NCI-H69 (cell line): ENCODE results near the gene RPS6KA2.

Experiments used
- DNase-seq: peaks from one replicate; lab custom pipeline; 2025; lab: John Stamatoyannopoulos, UW

RPS6KA2 gene

GRCh38 chr6:166501246-166501645, 125.8 kb downstream of the RPS6KA2 start:
- no peak for DNase-seq

DNA sequence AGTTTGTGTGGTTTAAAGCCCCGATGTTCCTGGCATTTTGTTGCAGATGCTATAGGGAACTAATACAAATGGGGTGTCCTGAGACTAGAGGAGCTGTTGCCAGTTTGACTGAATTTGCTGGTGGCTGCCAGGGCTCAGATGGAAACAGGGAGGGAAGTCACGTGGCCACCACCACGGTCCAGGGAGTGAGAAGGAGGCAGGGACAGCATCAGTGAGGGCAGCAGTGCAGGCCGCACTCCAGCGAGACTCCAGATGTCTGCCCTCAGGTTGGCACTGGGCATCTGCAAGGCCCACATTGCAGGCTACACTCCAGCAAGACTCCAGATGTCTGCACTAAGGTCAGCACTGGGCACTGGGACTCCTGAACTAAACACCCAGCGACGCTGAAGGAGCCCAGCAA, 126.8 kb downstream of the RPS6KA2 start:
- DNase-seq, result no peak

GRCh38 chr6:166499350-166500163, 127.5 kb downstream of the RPS6KA2 start:
- DNase-seq, result no peak

DNA sequence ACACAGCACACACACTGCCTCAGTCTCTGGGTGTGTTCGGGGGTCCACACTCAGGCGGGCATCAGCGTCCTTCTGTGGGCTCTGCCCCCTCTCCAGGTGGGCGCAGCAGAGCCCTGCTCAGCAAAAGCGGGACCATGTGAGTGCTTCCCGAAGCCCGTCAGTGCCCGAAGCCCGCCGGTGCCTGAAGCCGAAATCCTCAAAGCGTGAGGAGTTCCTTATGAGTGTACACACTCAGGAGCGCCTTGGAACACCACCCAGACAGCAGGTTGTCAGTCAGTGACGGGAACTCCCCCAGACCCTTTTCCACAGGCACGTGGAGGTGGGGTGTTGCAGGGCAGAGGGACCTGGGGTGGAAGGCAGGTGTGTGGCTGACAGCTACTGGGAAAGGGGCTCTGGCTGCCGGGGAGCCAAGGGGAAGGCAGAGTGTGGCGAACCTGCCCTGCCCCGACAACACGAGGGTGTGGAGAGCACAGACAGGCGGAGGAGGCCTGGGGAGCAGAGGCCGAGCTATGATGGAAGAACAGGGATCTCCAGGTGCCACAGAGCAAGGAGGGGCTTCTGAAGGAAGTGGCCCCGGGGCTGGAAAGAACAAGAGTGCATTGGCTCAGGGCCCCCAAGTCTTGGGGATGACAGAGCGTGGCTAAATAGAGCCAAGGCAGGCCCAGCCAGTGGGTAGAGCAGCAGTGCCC, 128.2 kb downstream of the RPS6KA2 start:
- DNase-seq, result no peak

DNA sequence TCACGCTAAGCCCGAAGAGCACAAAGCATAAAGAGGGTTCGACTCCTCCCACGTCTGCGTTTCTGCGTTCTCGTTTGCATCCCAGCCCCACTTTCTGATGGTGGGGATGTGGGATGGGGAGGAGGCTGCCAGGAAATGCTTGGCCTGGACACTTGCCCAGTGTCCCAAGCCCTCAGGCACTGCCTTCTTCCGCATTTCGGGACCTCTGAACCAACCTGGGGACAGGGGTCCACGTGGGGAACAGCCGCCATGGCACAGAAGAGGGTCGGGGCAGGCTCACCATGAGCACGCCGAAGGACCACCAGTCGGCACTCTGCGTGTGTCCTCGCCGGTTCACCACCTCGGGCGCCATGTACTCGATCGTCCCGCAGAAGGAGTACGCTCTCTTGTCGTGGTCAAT, 128.8 kb downstream of the RPS6KA2 start:
- no peak for DNase-seq

GRCh38 chr6:166497087-166497899, 129.8 kb downstream of the RPS6KA2 start:
- DNase-seq, result no peak

GRCh38 chr6:166496460-166496859, 130.6 kb downstream of the RPS6KA2 start:
- DNase-seq, result no peak

DNA sequence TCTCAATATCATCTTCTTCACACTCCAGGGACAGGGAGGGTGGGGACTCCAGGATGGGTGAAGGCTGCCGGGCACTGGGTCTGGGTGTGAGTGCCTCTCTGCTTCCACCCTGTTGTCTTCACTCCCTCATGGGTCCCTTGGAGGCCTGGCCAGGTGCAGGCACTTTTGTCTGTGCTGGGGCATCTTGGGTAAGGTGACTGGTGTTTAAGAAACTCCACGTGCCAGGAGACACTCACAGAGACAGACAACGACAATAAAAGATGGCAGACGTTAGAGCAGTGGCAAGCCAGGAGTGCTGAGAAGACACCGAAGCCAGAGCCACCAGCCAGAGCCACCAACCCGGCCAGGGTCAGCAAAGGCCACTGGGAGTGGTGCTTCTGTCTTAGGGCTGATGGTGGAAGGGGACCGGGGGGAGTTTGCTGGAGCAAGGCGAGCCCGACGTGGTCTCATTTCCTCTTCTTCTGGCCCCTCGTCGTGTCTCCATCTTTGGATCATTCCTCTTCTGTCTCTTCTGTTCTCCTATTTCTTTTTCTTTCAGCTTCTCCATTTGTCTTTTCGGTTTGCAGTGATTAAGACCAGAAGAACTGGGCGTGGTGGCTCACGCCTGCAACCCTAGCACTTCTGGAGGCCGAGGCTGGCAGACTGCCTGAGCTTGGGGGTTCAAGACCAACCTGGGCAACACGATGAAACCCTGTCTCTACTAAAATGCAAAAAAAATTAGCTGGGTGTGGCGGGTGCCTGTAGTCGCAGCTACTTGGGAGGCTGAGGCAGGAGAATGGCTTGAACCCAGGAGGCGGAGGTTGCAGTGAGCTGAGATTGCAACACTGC, 131.3 kb downstream of the RPS6KA2 start:
- DNase-seq, result no peak

- no peak for DNase-seq
Measured at GRCh38 chr6:166494757-166495486, 132.1 kb downstream of the RPS6KA2 start.

DNA sequence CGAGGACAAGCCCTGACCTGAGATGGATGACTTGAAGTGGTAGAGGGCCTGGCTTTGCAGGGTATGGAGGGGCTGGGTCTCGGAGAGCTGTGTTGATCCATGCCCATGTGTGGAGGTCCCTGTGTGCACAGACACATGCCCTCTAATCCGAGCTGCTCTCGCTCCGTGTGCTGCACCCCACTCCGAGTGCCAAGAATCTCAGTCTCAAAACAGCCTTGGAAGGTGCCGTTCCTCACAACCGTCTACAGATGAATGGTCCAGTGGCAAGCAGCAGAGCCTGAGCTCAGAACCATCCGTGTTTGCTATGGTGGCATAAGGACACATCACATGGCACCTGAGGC, 133.0 kb downstream of the RPS6KA2 start:
- no peak for DNase-seq

- no peak for DNase-seq
Measured at GRCh38 chr6:166493427-166494100, 133.5 kb downstream of the RPS6KA2 start.

- no peak for DNase-seq
Measured at GRCh38 chr6:166492092-166492741, 134.8 kb downstream of the RPS6KA2 start.

DNA sequence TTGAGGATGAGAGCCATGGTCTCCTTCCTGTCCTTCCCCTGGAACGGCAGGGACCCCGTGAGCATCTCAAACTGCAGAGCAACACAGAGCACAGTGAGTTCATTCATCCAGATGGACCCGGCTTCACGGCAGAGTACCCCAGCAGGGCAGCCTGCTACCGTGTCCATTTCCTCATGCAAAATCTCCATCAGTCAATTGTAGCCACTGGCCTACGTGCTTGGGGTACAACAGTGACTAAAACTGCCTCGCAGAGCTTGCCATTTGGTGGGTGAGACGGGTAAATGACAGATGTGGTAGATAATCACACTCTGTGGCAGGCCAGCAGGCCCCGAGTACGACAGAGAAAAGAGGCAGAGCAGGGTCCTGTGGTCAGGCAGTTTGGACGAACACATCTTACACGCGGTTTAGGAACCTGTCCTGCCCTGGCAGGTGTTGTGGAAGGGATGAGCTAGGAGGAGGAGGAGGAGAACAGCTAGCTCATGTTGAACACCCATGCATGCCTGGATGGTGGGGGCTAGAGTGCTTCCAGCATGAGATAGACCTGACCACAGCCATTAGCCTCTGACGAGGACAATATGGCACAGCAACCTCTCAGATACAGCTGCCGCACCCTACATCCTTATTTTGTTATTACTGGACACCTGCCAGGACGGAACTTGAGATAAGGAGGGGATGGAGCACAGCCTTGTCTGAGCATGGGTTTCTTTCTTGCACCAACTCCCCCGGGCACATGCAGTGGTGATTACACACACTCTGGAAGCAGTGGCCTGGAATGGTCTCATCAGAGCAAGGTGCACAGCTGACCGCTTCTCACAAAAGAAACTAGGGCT, 136.2 kb downstream of the RPS6KA2 start:
- peak; percentile 8 for DNase-seq

DNA sequence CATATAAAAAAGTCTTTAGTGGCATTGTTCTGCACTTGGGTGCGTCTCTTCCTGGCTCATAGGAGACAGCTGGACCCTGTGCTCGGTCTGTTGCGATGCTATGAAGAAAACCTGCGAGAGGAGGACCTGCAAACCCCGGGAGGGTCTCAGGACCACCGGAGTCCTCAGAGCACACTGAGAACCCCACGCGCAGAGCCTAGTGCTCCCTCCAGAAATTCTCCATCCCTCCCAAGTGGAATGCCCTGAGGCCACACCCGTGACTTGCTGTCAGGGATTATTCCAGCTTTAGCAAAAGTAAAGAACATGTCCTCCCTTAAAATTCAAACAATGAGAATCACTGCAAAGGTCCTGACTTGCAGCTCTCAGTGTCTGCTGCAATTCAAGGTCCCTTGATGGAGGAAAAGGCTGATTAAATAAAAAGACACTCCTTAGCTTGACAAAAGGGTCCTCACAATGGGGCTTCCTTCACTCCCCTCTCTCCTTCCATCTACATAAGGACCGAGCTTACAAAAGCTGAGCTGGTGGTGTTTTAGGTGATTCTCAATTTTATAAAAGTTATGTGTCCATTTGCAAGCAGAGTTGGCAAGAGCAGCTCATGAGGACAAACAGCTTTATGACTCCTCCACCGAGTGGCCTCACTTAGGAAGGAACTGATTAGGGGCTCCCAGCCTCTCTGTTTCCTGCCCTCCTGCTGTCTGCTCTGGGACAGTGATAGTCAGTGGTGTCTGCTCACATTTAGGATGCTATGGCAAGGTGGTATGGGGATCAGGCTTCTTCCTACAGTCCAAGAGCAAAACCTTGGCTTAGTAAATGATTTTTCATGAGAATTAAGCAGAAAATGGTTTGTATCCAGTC, 137.5 kb downstream of the RPS6KA2 start:
- DNase-seq, result no peak

- DNase-seq, result no peak
Measured at GRCh38 chr6:166488701-166489100, 138.3 kb downstream of the RPS6KA2 start.

- DNase-seq, result no peak
Measured at GRCh38 chr6:166488076-166488685, 138.9 kb downstream of the RPS6KA2 start.

- DNase-seq, result no peak
Measured at GRCh38 chr6:166487148-166487547, 139.9 kb downstream of the RPS6KA2 start.

DNA sequence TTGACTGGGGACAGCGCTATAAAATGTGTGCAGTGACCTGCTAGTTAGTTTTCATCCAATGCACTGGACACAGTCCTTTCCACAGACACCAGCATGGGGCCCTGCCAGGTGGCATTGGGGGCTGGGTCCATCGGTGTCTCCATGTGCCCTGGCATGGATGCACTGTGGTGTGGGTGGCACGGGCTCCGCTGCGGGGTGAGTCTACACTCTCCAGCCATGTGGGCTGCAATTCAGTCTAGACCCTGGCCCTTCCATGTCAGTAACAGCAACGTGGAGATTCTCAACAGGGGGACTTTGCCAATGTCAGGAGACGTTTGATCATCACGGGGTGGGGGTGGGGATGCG, 140.5 kb downstream of the RPS6KA2 start:
- DNase-seq, result no peak
